Measurements from ENCODE around the gene DUXA. TPM values are rescaled to one million over a fixed set of nuclear protein-coding genes. Genes with fewer than 3 reads are reported as not detected.

Gene DUXA
- total RNA-seq, 6 donors from 2014 or later: not detected

GRCh38 chr19:57110592-57111328 is 56.5 kb downstream of the DUXA start:
- Histone ChIP-seq H3K4me3 (no peak overlapping the region), H3K36me3 (no peaks in the 10 kb centered on the region), H3K9me3 (peaks cover 21 to 57% (median 45%) of the 10 kb centered on the region in 4 donors), H3K27me3 (peaks cover 0 to 12% (median 2%) of the 10 kb centered on the region in 4 donors), H3K27ac (no peak overlapping the region), H3K4me1 (peaks cover 0 to 6% (median 0%) of the 10 kb centered on the region in 4 donors)
- 84 to 89% methylated on average over 9 of the region's 9 CpGs for WGBS, 2 donors
- ATAC-seq (ENCODE audit: low FRiP score in 2 of 2): no peak
- TF ChIP-seq CTCF (IDR thresholded peaks at IDR 0.05) (no peak), EP300 (IDR thresholded peaks at IDR 0.05) (no peak), POLR2AphosphoS5 (IDR thresholded peaks at IDR 0.05) (no peak), POLR2A (IDR thresholded peaks at IDR 0.05) (no peak)
- no peak for DNase-seq

- Histone ChIP-seq H3K9me3 (peaks cover 13 to 34% (median 24%) of the 10 kb centered on the region in 4 donors), H3K4me3 (no peak overlapping the region), H3K27ac (no peak overlapping the region), H3K36me3 (no peaks in the 10 kb centered on the region), H3K27me3 (peaks cover 0 to 13% (median 2%) of the 10 kb centered on the region in 4 donors), H3K4me1 (peaks cover 0 to 18% (median 2%) of the 10 kb centered on the region in 4 donors)
- DNase-seq: no peak
- ATAC-seq (ENCODE audit: low FRiP score in 2 of 2): no peak
- 17 to 22% methylated on average over 9 to 18 of the region's 42 CpGs for WGBS, 2 donors
- TF ChIP-seq POLR2A (IDR thresholded peaks at IDR 0.05) (no peak), CTCF (IDR thresholded peaks at IDR 0.05) (no peak), EP300 (IDR thresholded peaks at IDR 0.05) (no peak), POLR2AphosphoS5 (IDR thresholded peaks at IDR 0.05) (no peak)
These were observed 60.5 kb downstream of the DUXA start for GRCh38 chr19:57106722-57107235.

DNA sequence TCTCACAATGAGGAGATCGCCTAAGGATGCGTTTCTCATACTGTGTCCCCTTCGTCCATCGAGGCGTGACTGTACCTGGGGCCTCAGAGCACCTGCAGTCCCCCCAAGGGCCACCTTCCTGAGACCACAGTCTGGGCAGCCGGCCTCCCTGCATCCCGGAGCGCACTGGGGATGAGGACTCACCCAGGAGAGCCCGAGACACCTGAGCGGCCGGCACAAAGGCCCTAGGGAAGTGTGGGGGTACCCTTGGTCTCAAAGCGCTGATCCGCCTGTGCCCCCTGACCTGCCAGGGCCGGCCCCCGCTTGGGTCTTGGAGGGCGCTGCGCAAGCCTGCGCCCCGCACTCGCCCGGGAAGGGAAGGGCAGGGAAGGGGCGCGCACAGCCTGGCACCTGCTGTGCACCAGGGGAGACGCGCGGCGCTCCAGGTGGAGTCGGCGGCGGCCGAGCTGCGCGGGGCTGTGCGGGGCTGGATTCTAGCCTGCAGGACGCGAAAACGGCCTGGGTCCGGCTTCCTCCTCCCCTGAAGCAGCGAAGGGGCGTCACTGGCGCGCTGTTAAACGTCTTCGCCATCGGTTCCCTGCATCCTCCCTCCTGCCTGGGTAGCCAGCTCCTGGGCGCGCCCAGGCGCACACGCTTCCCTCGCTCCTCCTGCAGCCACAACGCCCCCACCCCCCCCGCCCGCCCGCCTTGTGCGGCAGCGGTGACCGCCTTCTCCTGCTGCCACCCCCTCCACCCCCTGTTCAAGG is 61.1 kb downstream of the DUXA start:
- H3K27ac ChIP-seq: no peak overlapping the region
- DNase-seq (peak in 1 of 2 donors; percentile 66), ATAC-seq (ENCODE audit: low FRiP score in 2 of 2) (no peak)
- peaks cover 8 to 28% (median 18%) of the 10 kb centered on the region in 4 donors for H3K9me3 ChIP-seq
- H3K36me3 ChIP-seq: no peaks in the 10 kb centered on the region
- H3K4me1 ChIP-seq: peaks cover 0 to 18% (median 2%) of the 10 kb centered on the region in 4 donors
- H3K27me3 ChIP-seq: peaks cover 0 to 13% (median 2%) of the 10 kb centered on the region in 4 donors
- no peak for TF ChIP-seq POLR2AphosphoS5 (IDR thresholded peaks at IDR 0.05)
- no peak for TF ChIP-seq EP300 (IDR thresholded peaks at IDR 0.05)
- no peak for TF ChIP-seq POLR2A (IDR thresholded peaks at IDR 0.05)
- no peak for TF ChIP-seq CTCF (IDR thresholded peaks at IDR 0.05)
- 19 to 21% methylated on average over 10 to 21 of the region's 57 CpGs for WGBS, 2 donors
- H3K4me3 ChIP-seq: no peak overlapping the region

Small RNA genes within 50 kb of the gene (small RNA-seq; reads per million reads assigned to genes)
- gene AC025588.3: 0 reads per million in 4 donors

Other genes with a start within 250 kb of the DUXA start
- not detected for gene USP29, start 47.5 kb downstream of the DUXA start, total RNA-seq
- gene ZIM3, start 22.3 kb downstream of the DUXA start, total RNA-seq: not detected
- gene ZNF264, start 24.0 kb upstream of the DUXA start, total RNA-seq: 10 to 100 TPM; 35.1 to 60.1 (median 42.9) TPM
- gene AURKC, start 63.5 kb upstream of the DUXA start, total RNA-seq: 1 to 10 TPM in 2 of 6 donors, under 1 TPM in 2, not detected in 2; 0.84 to 2.1 (median 1.1) TPM
- gene ZNF805, start 73.1 kb upstream of the DUXA start, total RNA-seq: 10 to 100 TPM; 10.5 to 18.8 (median 12.8) TPM
- gene ZNF460, start 113.0 kb upstream of the DUXA start, total RNA-seq: 10 to 100 TPM; 37.6 to 88.0 (median 53.6) TPM
- 10 to 100 TPM in 1 of 6 donors, 1 to 10 TPM in 5; 3.4 to 10.5 (median 6.0) TPM for gene ZNF543, start 153.0 kb upstream of the DUXA start, total RNA-seq
- gene ZNF304, start 183.8 kb upstream of the DUXA start, total RNA-seq: 1 to 10 TPM; 2.1 to 8.8 (median 7.3) TPM
- 10 to 100 TPM in 4 of 6 donors, 1 to 10 TPM in 2; 6.2 to 29.3 (median 12.8) TPM for gene TRAPPC2B, start 196.1 kb upstream of the DUXA start, total RNA-seq
- gene ZNF547, start 196.1 kb upstream of the DUXA start, total RNA-seq: 1 to 10 TPM in 5 of 6 donors, under 1 TPM in 1; 0.89 to 9.4 (median 3.2) TPM
- gene ZNF548, start 222.4 kb upstream of the DUXA start, total RNA-seq: 10 to 100 TPM; 12.6 to 23.9 (median 17.0) TPM
- 10 to 100 TPM in 4 of 6 donors, 1 to 10 TPM in 2; 6.9 to 17.8 (median 11.3) TPM for gene ZNF17, start 243.7 kb upstream of the DUXA start, total RNA-seq